Astrocyte of the spinal cord (primary cell): ENCODE measurements around the gene KRTAP20-4.

ENCODE experiments used
- DNase-seq: peaks from one replicate; pipeline ENCODE4 v3.0.0; 2011; ENCODE audit warnings: low read depth, low spot score
- H3K4me3 ChIP-seq: 2 replicates; pipeline ENCODE4 v1.5.1; 2011; ENCODE audit warnings: low read depth, mild to moderate bottlenecking, low read length, moderate library complexity
- in situ Hi-C: cut with HindIII; loops from 2 replicates; pipeline ENCODE4 v1.10.0; 2017; ENCODE audit warnings: low sequenced_read_pairs
- TF ChIP-seq, protein P1 (sequence below): IDR thresholded peaks from 2 replicates; pipeline ENCODE4 v1.5.1; 2012; ENCODE audit warnings: low read depth, mild to moderate bottlenecking, low read length, inconsistent platforms

The KRTAP20-4 gene

GRCh38 chr21:30615199-30615598 is 5.2 kb upstream of the KRTAP20-4 start:
- H3K4me3 ChIP-seq = no peak overlapping the region
- TF ChIP-seq, protein P1, sequence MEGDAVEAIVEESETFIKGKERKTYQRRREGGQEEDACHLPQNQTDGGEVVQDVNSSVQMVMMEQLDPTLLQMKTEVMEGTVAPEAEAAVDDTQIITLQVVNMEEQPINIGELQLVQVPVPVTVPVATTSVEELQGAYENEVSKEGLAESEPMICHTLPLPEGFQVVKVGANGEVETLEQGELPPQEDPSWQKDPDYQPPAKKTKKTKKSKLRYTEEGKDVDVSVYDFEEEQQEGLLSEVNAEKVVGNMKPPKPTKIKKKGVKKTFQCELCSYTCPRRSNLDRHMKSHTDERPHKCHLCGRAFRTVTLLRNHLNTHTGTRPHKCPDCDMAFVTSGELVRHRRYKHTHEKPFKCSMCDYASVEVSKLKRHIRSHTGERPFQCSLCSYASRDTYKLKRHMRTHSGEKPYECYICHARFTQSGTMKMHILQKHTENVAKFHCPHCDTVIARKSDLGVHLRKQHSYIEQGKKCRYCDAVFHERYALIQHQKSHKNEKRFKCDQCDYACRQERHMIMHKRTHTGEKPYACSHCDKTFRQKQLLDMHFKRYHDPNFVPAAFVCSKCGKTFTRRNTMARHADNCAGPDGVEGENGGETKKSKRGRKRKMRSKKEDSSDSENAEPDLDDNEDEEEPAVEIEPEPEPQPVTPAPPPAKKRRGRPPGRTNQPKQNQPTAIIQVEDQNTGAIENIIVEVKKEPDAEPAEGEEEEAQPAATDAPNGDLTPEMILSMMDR = no peak
- in situ Hi-C loops = no loop called here
- no peak for DNase-seq

DNA sequence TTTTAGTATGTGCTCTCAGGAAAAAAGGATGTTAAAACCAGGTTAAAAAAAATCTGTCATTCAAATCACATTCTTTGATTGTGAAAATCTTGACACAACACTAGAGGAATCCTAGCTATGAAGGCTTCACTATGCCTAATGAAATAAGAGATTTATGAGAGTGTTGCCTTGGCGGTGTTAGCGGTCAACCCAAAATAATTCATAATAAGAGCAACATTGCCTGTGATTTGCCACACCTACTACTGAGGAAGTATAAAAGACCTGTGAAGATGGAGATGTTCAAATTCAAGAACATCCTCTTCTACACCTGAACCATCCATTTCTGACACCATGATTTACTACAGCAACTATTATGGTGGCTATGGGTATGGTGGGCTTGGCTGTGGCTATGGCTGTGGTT is 4.3 kb upstream of the KRTAP20-4 start, which contains the start of gene KRTAP20-1:
KRTAP20-1 (plus strand) TSS at position 301 of the 400 bp plus-strand sequence; CDS start at position 331, 30 bp downstream.
- TF ChIP-seq, protein P1 = no peak
- DNase-seq = no peak
- in situ Hi-C loops = no loop called here
- H3K4me3 ChIP-seq = no peak within 1 kb of the TSS

DNA sequence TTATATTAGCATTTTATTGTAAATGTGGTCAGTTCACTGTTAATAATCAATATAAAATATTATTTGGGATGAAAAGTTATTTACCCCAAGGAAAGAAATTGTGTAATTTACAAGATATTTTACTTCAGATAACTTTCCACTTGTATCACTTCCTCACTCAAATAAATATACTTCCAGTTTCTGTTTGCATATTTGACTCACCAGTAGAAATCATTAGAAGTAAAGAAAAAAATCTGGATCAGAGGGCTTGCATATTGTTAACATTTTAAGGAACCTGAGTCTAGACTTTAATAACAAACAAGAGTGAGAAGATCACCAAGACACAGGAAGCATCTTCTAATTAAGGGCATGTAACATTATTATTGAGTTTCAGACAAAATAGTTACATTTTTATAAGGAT is 347 bp upstream of the KRTAP20-4 start:
- in situ Hi-C loops = no loop called here
- TF ChIP-seq, protein P1 = no peak

GRCh38 chr21:30623362-30623761 is 2.9 kb downstream of the KRTAP20-4 start:
- in situ Hi-C loops = no loop called here
- TF ChIP-seq, protein P1 = no peak
- no peak for DNase-seq
- no peak overlapping the region for H3K4me3 ChIP-seq

More for the DNA sequence above, 347 bp upstream of the KRTAP20-4 start:
- H3K4me3 ChIP-seq = no peak overlapping the region
- no peak for DNase-seq

DNA sequence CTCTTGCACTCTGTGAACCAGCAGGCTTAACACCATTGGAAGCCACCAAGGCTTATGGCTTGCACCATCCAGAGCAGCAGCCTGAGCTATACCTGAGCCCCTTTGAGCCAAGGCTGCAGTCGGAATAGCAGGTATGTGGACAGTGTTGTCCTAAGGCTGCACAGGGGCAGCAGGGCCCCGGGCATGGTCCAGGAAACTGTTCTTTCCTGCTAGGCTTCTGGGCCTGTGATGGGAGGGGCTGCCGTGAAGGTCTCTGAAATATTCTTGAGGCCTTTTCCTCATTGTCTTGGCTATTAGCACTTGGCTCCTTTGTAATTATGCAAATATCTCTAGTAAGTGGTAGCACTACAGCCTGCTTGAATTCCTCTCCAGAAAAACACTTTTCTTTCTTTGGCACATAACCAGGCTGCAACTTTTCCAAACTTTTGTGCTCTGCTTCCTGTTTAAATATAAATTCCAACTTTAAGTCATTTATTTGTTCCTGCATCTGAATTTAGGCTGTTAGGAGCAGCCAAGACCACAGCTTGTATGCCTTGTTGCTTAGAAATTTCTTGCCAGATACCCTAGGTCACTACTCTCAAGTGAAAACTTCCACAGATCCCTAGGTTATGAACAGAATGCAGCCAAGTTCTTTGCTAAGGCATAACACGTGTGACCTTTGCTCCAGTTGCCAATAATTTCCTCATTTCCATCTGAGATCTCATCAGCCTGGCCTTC is 5.2 kb downstream of the KRTAP20-4 start:
- H3K4me3 ChIP-seq = no peak overlapping the region
- in situ Hi-C loops = no loop called here
- TF ChIP-seq, protein P1 = no peak
- DNase-seq = no peak

DNA sequence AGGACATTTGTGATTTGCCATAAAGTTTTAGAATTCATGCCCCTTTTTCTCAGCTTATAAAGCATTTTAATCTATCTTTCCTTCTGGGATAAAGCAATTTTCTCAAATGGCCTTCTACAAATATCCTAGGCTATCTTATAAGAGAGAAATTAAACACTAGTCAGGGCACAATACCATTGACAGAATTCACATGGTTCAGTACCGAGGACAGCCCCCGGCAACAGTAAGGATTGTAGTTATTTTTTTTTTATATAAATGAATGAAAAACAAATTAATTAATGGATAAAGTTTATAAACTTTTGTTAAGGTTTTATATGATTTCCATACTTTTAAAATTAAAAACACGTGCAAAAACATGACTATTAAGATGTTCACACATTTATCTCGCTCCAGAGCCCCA is 7.7 kb downstream of the KRTAP20-4 start:
- no peak overlapping the region for H3K4me3 ChIP-seq
- in situ Hi-C loops = no loop called here
- no peak for DNase-seq
- TF ChIP-seq, protein P1 = no peak
